K562 (cell line): Measurements from ENCODE around the gene GADD45B. TPM values are rescaled to one million over a fixed set of nuclear protein-coding genes. Genes with fewer than 3 reads are reported as not detected.
A peak's percentile ranks its signal among the peaks of the same experiment; 100 is the strongest.

ENCODE experiments used
- AFF1 ChIP-seq, 2 experiments: fragments of 450-650 bp; IDR thresholded peaks; 2 replicates each; pipeline ENCODE4 v1.6.1; 2018; ENCODE audit warnings: mild to moderate bottlenecking in 2 of 2, low read depth in 1 of 2; ENCODE audit not compliant: partially characterized antibody in 2 of 2
- EGR1 ChIP-seq: fragments of 450-650 bp; conservative IDR thresholded peaks from 2 replicates; pipeline ENCODE4 v1.6.1; 2017; ENCODE audit warnings: mild to moderate bottlenecking
- HCFC1 ChIP-seq: IDR thresholded peaks from 2 replicates; pipeline ENCODE4 v1.6.1; 2012; ENCODE audit warnings: low read depth, low read length, improper control_type of control experiment
- RBFOX2 ChIP-seq: fragments of 200-400 bp; formaldehyde crosslinking; IDR thresholded peaks from 2 replicates; pipeline ENCODE4 v1.6.1; 2017; ENCODE audit warnings: low read depth, mild to moderate bottlenecking, low read length, moderate library complexity
- SIX5 ChIP-seq, 2 experiments: IDR thresholded peaks; 2 replicates each; pipeline ENCODE4 v1.6.1; 2011; ENCODE audit warnings: low read length in 2 of 2, borderline replicate concordance in 1 of 2, low read depth in 1 of 2, mild to moderate bottlenecking in 1 of 2, moderate library complexity in 1 of 2; ENCODE audit not compliant: insufficient read depth in 1 of 2
- SRSF7 ChIP-seq: fragments of 200-400 bp; formaldehyde crosslinking; optimal IDR thresholded peaks from 2 replicates; pipeline ENCODE3; 2017; ENCODE audit warnings: mild to moderate bottlenecking, low read depth, low read length
- TCF7 ChIP-seq: sonication (generic); IDR thresholded peaks from 2 replicates; pipeline ENCODE4 v1.6.1; 2016; ENCODE audit warnings: antibody characterized with exemption, borderline replicate concordance
- VEZF1 ChIP-seq: fragments of 200-800 bp; sonication (Bioruptor generic); IDR thresholded peaks from 2 replicates; pipeline ENCODE4 v1.6.1; 2017; ENCODE audit warnings: missing genetic modification characterization, missing compliant biosample characterization
- polyA plus RNA-seq, 8 experiments: library from polyadenylated mRNA; depleted of rRNA in 4 of 8; stranded (reverse) in 5 of 8; unstranded in 3 of 8; fragments of >200 nt; fragmentation: Nextera tagmentation in 2 of 8; fragmentation: Illumina TruSeq in 1 of 8; extraction: Ambion mirVana in 2 of 8; extraction: Trizol in 1 of 8; gene quantifications; 2 replicates each; pipeline versions ENCODE4 v1.2.1 to v1.2.3, GENCODE V29; 2011 to 2014; ENCODE audit warnings: inconsistent platforms in 1 of 8, missing spikeins in 1 of 8
- total RNA-seq, 7 experiments: library from RNA; depleted of rRNA in 6 of 7; stranded (reverse); fragments of >200 nt in 6 of 7; fragmentation: Illumina TruSeq in 2 of 7; extraction: Trizol in 2 of 7; gene quantifications; 2 replicates each; pipeline versions ENCODE4 v1.2.1 to v1.2.3, GENCODE V29; 2011 to 2021; ENCODE audit warnings: low replicate concordance in 1 of 7

The GADD45B gene
- total and polyA plus RNA-seq, 9 of the 15 experiments (the other 6 are each of a cell fraction or from before 2014, with no cell fraction given) = 0.06 to 4.1 (median 2.1) TPM

- TF ChIP-seq SIX5 (IDR thresholded peaks at IDR 0.05; ENCODE audit: borderline replicate concordance in 1 of 2, insufficient read depth in 1 of 2, low read depth in 1 of 2, low read length in 2 of 2) (peak in 1 of 2 experiments; percentile 11; a peak in 1 of 4 replicates), EGR1 (peak; percentile 28), RBFOX2 (0 out of 2 replicates have a peak, but pooled peaks have one; percentile 26), AFF1 (IDR thresholded peaks at IDR 0.05; ENCODE audit: low read depth in 1 of 2, partially characterized antibody in 2 of 2) (peak in 1 of 2 experiments; percentile 63), SRSF7 (no peak), HCFC1 (peak; percentile 70), TCF7 (no peak), VEZF1 (CRISPR knock-in tag) (peak; percentile 72)
- TF ChIP-seq, all 486 proteins: peak for 12
Measured at GRCh38 chr19:2461751-2462634, 13.9 kb upstream of the GADD45B start (continued).
